Measurements from ENCODE around the gene LNX1.

- no peak for TF ChIP-seq CTCF (IDR thresholded peaks at IDR 0.05; ENCODE audit: low read depth, low read length)
- TF ChIP-seq MAX (IDR thresholded peaks at IDR 0.05; ENCODE audit: low read depth, low read length) = no peak
Observed at GRCh38 chr4:53532521-53532920, 58.8 kb downstream of the LNX1 start.

Data from NB4 (cell line).